HG03064 (cell line): Measurements from ENCODE around the gene PIM1.
"Not testable (repeated sequence)": the region's sequence is repeated elsewhere in the genome, so short reads cannot be mapped to it uniquely, and the experiment has no call there.

Experiments
- ATAC-seq: cut with Tn5 transposase; IDR thresholded peaks from one replicate; pipeline ENCODE4 v1.9.1; 2021; ENCODE audit warnings: low read depth; ENCODE audit not compliant: unreplicated experiment

Gene PIM1

DNA sequence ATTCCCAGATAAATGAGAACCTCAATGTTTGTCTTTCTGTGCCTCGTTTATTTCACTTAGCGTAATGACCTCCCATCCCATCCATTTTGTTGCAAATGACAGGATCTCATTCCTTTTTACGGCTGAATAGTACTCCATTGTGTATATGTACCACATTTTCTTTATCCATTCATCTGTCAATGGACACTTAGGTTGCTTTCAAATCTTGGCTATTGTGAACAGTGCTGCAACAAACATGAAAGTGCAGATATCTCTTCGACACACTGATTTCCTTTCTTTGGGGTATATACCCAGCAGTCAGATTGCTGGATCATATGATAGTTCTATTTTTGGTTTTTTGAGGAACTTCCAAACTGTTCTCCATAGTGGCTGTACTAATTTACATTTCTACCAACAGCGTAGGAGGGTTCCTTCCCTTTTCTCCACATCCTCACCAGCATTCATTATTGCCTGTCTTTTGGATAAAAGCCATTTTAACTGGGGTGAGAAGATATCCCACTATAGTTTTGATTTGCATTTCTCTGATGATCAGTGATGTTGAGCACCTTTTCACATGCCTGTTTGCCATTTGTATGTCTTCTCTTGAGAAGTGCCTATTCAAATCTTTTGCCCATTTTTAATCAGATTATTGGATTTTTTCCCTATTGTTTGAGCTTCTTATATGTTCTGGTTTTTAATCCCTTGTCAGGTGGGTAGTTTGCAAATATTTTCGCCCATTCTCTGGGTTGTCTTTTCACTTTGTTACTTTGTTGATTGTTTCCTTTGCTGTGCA lies 16.2 kb downstream of the PIM1 start:
- ATAC-seq: not testable (repeated sequence)

DNA sequence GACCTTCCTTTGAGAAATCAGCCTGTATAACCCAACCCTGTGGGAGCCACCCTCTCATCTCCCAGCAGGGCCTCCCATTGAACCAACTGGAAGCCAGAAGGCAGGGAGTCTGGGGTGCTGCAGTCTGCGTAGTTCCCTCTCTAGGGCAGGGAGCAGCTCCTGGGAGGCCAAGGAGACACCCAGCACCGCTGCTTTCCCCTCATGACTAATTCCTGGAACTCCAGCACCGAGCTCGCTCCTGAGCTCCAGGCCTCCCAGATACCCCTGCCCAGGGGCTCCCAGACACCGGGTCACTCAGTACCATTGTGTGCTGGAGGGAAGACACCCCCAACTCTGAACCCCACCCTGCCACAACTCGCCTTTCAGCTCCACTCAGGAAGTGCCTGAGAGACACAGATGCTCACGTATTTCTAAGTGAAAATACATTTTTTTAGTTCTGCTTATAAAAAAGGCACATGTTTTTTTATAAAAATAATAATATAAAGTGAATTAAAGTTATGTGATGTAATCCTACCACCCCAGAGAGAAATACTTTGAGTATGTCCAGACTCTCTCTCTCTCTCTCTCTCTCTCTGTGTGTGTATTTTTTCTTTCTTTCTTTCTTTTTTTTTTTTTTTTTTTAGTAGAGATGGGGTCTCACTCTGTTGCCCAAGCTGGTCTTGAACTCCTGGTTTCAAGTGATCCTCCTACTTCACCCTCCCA lies 17.5 kb downstream of the PIM1 start:
- ATAC-seq: no peak

DNA sequence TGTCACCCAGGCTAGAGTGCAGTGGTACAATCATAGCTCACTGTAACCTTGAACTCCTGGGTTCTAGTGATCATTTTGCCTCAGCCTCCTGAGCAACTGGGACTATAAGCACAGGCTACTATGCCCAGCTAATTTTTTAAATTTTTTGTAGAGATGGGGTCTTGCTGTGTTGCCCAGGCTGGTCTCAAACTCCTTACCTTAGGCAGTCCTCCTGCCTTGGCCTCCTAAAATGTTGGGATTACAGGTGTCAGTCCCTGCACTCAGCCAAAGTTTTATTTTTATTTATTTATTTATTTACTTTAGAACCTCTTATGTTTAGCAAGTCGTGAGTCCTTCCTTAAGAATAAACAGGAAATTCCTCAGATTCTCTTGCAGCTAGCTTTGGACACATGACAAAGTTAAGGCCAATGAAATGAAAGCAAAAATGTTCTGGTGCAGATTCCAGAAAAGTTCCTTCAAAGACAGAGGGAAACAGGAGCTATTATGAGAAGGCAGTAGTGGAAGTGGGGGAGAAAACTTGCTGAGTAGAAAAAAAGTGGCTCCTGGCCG lies 19.1 kb downstream of the PIM1 start:
- no peak for ATAC-seq

DNA sequence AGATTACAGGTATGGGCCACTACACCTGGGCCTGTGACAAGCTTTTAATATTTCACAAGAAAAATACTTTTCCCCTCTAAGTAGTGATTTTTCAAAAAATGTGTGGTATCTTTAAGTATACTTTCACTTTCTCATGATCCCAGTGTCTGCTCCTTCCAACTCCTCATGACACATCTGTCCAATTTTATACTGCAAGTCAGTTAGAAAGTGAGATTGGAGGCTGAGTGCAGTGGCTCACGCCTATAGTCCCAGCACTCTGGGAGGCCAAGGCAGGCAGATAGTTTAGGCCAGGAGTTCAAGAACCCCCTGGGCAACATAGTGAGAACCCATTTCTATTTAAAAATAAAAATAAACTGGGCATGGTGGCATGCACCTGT lies 20.2 kb downstream of the PIM1 start:
- ATAC-seq: no peak

DNA sequence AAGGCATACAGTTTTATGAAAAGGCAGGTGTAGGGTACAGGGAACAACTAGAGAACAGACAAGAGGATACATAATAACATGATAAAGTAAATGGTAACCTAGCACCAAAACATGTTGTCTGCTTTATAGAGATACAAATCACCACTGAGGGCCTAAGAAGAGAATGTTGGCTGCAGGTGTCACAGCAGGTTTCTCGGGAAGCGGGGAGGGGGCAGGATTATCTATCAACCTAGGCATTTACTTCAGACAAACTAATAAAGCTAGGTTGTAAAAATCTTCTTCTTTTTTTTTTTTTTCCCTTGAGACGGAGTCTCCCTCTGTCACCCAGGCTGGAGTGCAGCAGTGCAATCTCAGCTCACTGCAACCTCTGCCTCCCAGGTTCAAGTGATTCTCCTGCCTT lies 22.7 kb downstream of the PIM1 start:
- ATAC-seq: no peak

DNA sequence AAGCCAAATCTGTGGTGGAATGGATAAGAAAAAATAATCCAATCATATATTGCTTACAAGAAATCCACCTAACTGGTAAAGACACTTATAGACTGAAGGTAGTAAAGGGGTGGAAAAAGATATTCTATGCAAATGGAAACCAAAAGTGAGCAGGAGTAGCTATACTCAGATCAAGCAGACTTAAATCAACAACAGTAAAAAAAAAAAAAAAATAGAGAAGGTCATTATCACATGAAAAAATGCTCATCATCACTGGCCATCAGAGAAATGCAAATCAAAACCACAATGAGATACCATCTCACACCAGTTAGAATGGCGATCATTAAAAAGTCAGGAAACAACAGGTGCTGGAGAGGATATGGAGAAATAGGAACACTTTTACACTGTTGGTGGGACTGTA lies 24.9 kb downstream of the PIM1 start:
- not testable (repeated sequence) for ATAC-seq

DNA sequence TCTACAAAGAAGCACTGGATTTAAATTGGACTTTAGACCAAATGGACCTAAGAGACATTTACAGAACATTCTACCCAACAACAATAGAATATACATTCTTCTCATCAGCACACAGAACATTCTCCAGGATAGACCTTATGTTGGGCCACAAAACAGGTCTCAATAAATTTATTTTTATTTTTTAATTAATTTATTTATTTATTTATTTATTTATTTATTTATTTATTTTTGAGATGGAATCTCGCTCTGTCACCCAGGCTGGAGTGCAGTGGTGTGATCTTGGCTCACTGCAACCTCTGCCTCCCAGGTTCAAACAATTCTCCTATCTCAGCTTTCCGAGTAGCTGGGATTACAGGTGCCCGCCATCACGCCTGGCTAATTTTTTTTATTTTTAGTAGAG lies 26.5 kb downstream of the PIM1 start:
- ATAC-seq: not testable (repeated sequence)

DNA sequence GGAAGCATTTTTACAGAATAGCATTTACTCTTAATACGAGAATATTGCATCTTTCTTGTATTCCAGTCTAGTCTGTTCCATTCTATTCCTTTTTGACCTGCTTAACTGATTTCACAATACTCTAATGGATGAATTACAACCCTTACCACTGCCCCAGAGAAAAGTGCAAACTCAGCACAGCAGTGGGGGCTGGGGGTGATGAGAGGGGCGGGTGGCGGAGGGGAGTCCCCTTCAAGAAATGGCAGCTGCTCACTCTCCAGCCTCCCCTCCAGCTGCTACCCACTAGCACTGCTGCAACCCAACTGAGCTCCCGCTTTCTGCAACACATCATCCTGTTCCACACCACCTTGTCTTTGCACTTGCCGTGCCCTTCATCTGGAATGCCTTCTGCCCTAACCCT lies 30.1 kb downstream of the PIM1 start:
- no peak for ATAC-seq

DNA sequence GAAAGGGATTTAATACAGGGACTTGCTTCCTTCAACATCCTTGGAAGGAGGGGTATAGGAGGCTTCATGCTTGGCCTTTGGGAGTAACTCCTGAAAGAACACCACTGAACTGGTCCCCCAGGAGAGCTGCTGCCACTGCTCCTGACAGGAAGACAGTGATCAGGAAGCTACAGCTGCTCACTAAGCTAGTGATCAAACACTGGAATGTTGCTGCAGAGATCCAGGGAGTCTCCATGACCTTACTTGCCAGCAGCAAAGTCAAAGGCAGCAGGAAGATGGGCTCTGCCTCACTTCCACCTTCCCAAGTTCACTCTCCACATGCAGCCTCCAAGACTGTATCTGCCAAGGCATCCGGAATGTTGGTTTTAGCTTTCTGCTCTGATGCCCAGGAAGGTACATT lies 31.8 kb downstream of the PIM1 start:
- no peak for ATAC-seq

DNA sequence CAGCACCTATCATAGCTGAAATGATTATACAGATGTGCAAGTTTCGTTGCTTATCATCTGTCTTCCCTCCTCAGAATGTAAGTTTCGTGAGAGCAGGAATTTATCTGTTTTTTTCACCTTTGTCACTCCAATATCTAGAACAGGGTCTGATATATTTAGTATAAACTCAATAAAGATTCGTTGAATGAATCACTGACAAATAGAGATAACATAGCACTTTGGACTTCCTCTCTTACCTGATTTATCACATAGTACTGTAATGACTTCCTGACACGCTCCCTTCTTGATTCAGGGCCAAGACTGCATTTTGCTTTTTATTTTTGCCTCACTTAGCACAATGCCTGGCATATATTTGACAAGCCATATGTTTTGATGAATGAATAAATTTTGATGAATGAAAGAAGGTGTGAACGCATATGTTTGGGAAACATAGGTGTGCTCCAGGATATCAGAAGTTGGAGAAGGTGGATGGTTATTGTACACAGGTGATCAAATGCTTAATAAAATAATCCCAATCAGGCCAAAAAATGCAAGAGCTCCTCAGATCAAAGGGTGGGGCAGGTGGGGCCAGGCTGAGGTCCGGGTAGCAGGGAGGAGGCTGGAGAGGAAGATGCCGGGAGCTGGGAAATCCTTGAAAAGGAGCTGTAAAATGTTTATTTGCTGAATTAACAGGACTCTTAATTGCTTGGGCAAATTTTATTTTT lies 33.0 kb downstream of the PIM1 start:
- no peak for ATAC-seq

DNA sequence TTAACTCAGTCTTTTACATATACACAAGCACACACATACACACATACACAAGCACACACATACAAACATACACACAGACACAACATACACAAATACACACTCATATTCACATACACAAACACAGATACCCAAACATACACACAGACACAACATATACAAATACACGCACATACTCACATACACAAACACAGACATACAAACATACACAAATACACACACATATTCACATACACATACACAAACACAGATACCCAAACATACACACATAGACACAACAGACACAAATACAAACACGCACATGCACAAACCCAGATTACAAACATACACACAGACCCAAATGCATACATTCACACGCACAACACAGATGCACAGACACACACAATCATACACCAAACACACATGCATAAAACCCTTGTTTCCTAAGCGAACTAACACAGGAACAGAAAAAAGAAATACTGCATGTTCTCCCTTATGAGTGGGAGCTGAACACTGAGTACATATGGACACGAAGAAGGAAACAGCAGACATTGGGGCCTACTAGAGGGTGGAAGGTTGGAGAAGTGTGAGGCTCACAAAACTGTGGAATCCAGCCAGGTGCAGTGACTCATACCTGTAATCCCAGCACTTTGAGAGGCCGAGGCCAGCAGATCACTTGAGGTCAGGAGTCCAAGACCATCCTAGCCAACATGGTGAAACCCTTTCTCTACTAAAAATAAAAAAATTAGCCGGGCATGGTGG lies 34.2 kb downstream of the PIM1 start:
- ATAC-seq: no peak

DNA sequence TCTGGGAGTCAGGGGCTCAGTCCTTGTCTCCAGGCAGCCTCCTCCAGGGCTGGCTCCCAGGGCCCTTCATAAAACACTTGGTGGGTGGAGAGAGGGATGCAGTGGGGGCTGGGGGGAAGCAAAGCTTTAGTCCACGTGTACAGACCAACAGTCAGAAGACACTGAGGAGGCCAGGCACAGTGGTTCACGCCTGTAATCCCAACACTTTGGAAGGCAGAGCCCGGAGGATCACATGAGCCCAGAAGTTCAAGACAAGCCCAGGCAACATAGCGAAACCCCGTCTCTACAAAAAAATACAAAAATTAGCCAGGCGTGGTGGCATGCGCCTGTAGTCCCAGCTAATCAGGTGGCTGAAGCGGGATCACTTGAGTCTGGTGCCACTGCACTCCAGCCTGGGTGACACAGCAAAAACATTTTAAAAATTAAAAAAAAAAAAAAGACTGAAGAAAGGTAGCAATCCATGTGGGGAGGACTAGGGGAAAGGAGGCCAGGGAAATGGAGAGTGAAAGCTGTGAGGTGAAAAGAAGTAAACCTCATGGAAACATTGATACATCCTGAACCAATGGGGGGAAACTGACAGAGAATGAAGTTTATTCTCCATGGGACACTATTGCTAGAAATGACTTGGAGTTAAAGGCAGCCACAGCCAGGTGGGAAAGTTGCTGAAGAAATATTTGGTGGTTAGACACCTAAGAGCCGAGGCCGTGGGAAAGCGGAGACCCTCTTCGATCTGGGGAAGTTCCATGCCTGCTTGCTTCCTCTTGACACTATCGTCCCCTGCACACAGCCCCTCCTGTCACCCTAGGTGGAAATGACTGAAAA lies 35.4 kb downstream of the PIM1 start:
- ATAC-seq: no peak

DNA sequence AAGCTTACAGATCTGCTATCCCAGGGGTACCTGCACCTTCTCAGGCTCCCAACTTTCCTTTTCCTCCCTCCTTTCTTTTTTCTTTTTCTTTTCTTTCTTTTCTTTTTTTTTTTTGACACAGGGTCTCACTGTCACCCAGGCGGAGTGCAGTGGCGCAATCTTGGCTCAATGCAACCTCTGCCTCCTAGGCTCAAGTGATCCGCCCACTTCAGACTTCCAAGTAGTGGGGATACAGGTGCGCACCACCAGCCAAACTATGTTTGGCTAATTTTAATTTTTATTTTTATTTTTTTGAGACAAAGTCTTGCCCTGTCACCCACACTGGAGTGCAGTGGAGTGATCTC lies 36.0 kb downstream of the PIM1 start:
- ATAC-seq: no peak

DNA sequence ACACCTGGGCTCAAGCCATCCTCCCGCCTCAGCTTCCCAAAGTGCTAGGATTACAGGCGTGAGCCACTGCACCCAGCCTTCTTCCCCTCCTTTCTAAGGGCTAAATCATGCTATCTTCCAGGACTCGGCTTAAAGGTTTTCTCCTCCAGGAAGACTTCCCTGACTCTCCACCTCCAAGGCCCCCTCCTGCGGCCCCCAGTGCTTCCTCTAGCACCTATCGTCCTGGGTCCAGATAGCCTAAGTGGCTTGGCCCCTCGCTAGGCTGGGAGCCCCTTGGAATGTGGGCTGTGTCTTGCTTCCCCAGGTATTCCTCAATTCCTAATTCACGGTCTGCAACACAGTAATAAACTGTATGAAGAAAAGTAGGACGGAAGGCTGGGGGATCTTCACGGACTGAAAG lies 36.7 kb downstream of the PIM1 start:
- no peak for ATAC-seq

DNA sequence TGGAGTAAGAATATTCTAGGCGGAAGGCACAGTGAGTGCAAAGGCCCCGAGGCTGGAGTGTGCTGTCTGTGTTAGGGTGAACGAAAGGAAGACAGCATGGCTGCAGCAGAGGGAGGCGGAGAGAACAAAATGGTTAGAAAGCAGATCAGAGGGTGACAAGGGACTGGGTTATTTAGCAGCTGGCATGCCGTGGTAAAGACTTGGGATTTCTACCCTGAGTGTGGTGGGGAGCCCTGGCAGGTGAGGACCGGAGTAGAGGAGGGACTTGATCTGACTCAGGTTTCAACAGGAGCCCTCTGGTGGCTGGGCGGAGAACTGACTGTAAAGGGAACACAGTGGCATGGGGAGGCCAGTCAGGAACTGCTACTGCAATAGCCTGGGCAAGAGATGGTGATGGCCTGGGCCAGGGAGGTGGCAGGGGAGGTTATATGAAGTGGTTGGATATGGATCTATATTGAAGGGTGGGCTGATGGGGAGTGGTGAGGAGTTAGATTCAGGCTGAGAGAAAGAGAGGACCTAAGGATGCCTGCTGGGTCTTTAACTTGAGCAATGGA lies 38.0 kb downstream of the PIM1 start:
- no peak for ATAC-seq

DNA sequence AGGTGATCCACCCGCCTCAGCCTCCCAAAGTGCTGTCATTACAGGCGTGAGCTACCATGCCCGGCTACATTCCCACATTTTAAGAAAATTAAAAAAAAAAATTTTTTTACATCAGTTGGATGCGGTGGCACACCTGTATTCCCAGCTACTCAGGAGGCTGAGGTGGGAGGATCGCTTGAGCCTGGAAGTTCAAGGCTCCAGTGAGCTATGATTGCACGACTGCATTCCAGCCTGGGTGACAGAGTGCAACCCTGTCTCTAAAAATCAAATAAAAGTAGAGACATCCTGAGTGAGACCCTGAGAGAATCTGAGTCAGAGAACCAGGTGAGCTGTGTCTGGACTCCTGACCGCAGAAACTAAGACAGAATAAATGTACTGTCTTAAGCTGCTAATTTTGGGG lies 38.8 kb downstream of the PIM1 start:
- no peak for ATAC-seq

DNA sequence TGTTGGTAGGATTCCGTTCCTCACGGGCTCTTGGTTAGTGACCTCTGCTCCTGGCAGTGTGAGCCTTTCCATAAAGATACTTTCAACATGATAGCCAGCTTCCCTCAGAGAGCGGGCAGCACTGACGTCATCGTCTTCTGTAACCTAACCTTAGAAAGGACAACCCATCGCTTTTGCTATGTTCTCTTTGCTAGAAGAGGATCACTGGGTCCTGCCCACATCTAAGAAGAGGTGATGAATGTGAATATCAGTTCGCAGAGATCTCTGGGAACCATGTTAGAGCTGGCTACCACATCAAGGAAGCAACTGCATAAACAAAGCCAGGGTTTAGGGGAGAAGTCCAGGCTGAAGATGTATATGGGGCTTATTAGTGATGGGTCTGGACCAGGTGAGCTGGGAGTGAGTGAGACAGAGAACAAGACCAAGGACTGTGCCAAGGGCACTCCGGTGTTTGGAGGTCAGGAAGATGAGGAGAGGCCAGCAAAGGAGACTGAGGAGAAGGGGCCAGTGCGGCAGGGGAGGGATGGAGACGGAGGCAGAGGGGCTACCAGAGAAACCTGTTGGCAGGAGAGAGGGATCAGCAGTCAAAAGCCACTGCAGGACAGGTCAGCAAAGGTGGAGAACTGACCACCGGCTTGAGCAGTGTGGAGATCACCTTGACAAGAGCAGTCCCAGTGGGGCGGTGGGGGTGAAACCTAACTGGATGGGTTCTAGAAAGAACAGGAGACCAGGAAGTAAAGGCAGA lies 39.7 kb downstream of the PIM1 start:
- ATAC-seq: no peak

DNA sequence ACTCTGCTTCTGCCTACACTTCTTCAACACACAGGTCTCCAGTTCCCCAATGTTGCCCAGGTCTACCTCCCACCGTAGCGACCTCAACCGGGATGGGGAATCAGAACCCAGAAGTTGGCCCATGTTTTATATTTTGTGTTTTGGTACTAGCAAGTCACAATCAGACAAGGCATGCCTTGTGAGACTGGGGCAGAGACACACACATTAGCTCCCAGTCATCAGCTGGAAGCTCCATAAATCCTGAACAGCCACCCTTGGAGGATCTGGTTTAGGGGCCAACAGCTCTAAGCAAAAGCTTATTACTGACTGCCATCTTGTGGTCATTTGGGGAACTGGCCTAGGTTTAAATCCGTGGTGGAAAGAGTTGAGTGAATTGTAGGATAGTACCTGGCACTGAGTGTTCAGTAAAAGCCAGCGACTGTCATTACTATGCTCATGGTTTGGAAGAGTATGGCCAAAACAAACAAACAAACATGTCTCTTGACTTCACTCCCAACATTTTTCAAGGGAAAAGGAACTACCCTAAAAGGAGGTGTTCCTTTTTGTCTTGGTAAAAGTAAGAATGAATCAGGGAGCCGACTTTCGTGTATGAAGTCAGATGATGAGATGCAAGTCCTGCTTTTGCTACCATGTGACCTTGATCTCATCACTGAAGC lies 40.5 kb downstream of the PIM1 start:
- no peak for ATAC-seq

DNA sequence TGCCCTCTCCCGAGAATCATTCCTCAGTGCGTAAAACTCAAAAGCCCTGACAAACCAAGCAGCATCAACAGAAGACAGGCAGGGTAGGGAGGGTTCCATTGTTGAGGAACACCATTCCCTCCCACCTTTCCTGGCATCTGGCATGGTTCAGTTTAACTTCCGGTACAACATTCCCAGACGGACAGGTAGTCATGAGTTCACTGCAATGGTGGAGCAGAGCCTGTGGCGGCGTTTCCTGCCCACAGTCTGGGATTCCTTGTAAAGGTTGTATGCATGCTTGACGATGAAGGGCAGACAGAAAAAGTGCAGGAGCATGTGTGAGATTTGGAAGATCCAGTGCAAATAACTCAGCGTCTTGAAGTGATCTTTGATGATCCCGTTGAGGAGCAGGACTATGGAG lies 42.3 kb downstream of the PIM1 start:
- no peak for ATAC-seq
